CD4-positive, alpha-beta T cell treated with Interleukin-6 for 4 hours (primary cell): ENCODE measurements around the gene RAB11FIP3.
"Not testable (repeated sequence)": the region's sequence is repeated elsewhere in the genome, so short reads cannot be mapped to it uniquely, and the experiment has no call there.

ENCODE experiments used
- DNase-seq: peaks from one replicate; pipeline ENCODE4 v3.0.0-alpha.2; 2020; ENCODE audit warnings: mixed read lengths

RAB11FIP3 gene

GRCh38 chr16:469459-469858 is 44.0 kb downstream of the RAB11FIP3 start:
- not testable (repeated sequence) for DNase-seq

DNA sequence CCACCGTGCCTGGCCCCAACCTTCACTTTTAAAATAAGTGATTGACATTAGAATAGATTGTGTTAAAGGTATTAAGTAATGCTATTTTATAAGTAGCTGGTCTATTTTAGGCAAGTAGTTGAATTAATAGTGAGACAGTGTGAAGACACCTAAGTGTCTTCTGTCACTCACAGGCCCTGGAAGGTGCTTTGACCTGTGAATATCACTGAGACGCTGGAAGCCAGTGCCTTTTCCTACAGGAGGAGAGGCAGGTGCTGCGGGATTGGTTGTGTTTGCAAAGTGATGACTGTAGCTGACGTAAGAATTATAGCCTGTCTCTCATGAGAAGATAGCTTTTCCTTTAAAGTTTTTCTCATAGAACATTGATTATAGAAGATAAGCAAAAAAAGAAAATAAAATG is 45.0 kb downstream of the RAB11FIP3 start:
- no peak for DNase-seq

- no peak for DNase-seq
Measured at GRCh38 chr16:471353-472198, 46.1 kb downstream of the RAB11FIP3 start.

- DNase-seq = no peak
Measured at GRCh38 chr16:472199-472504, 46.7 kb downstream of the RAB11FIP3 start.

GRCh38 chr16:473046-474043 is 47.9 kb downstream of the RAB11FIP3 start:
- DNase-seq = no peak

DNA sequence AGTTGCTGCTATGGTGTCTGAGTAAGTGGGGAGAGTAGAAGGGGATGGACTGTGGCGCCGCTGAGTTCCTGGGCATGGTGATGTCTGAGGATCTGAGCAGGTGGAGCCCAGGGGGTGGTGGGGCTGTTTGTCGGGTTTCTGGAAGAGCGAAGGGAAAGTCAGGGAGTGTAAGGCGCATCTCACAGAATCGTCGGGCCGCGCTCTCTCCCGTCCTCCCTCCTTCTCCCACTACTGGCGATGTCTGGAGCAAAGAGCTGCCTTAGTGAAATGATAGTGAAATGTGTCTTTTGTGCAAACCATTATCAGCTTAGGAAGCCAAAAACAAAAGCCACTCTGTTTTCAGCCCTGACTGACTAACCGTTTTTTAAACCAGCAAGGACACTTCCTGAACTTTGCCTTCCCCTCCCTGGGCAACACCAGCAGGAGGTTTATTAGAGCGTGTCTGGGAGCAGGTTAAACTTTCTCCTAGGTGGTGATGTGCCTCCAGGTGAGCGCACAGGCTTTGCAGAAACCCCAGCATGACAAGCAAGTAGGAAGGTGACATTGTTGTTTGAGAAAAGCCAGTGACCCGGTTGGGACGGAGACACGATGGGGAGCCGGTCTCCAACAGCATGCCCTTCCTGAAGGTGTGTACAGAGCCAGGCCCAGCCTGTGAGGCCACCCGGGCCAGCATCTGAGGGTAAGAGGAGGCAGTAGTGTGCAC is 49.1 kb downstream of the RAB11FIP3 start:
- no peak for DNase-seq

DNA sequence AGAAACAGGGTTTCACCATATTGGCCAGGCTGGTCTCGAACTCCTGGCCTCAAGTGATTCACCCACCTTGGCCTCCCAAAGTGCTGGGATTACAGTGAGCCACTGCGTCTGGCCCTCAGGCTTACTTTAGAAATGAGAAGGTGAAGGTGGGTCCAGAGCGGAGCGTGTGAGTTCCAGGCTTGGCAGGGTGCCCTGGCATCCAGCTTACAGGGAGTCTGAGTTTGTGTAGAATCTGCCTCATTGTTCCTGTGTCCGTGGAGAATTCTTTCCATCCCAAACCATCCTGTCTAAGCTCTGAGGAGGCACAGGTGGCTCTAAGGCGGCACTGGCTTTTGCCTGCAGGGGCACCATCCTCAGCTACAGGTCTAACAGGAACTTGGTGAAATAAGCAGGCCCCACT is 50.6 kb downstream of the RAB11FIP3 start:
- DNase-seq = no peak

- DNase-seq = no peak
Measured at GRCh38 chr16:477301-478157, 52.1 kb downstream of the RAB11FIP3 start.

DNA sequence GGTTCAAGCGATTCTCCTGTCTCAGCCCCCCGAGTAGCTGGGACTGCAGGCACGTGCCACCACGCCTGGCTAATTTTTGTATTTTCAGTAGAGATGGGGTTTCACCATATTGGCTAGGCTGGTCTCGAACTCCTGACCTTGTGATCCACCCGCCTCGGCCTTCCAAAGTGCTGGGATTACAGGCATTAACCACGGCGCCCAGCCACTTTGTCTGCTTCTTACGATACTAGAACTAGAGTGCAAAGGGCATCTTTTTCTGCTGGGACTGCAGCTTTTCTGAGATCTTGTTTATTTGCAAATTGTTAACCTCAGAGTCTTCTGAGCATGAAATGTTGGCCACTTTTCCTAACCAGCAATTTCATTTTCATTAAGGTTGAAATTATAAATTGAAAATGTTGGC is 52.8 kb downstream of the RAB11FIP3 start:
- DNase-seq = not testable (repeated sequence)

- DNase-seq = no peak
Measured at GRCh38 chr16:482468-483185, 57.2 kb downstream of the RAB11FIP3 start.

- DNase-seq = no peak
Measured at GRCh38 chr16:483341-484075, 58.1 kb downstream of the RAB11FIP3 start.

DNA sequence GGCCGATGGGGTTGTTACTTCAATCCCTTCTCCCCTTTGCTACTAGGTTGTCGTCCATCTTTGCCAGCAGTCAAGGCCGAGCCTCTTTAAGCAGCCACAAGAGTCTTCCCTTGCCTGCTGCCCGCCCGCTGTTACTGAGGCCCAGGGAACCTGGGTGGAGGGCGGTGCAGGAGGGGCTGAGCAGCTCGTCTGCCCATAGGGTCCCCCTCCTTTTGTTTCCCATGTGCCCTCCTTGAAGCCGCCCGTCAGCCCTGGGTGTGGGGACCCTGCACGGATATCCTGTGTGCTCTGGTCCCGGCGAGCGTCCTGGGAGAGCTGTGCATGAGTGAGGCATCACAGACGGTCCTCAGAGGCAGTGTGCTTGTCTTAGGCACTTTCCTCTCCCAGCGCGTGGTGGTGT is 64.2 kb downstream of the RAB11FIP3 start:
- no peak for DNase-seq

GRCh38 chr16:490768-491167 is 65.3 kb downstream of the RAB11FIP3 start:
- no peak for DNase-seq

GRCh38 chr16:491220-491919 is 65.9 kb downstream of the RAB11FIP3 start:
- no peak for DNase-seq

- no peak for DNase-seq
Measured at GRCh38 chr16:492211-492875, 66.9 kb downstream of the RAB11FIP3 start.

GRCh38 chr16:494676-495075 is 69.2 kb downstream of the RAB11FIP3 start:
- not testable (repeated sequence) for DNase-seq

GRCh38 chr16:495127-495748 is 69.8 kb downstream of the RAB11FIP3 start:
- peak; percentile 20 for DNase-seq

DNA sequence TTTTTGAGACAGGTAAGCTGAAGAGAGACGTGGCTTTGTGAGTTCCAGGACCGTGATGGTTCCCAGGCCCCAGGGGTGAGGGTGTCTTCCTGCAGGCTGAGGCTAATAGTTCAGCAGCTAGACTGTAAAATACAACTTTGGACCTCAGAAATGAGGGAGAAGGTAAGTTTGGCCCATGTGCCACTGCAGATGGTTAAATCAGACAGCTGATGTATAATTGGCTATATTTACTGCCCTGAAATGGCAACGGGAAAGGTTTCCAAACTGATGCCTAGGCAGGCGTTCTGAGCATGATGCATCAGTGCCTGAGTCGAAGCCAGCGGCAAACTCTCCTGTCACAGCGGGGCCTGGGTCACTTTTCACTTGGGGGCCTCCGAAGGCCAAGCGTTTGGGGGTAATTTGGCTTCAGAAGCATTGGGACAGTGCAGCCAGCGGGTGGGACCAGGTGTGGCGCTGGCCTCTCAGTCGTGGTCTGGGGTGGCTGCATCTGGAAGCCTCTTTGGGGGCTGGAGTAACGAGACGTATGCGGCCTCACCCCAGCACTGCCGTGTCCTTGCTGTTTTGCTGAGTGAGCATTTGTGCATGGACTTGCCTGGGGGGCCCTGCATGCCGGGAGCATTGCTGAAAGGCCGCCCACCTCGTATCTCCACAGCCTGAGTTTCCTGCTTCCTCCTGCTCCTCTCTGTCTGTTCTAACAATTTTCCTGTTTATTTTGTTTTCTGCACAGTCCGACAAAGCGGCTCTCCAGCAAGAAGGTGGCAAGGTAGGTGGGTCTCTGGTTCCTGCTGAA is 70.8 kb downstream of the RAB11FIP3 start:
- no peak for DNase-seq
